Activated B cell treated with CpG ODN at 0.5 μM for 24 hours (primary cell): ENCODE results near the gene PRKCZ. TPM values are rescaled to one million over a fixed set of nuclear protein-coding genes. Genes with fewer than 3 reads are reported as not detected.
A peak's percentile ranks its signal among the peaks of the same experiment; 100 is the strongest.

ENCODE experiments used
- ATAC-seq: fragments of 200-7000 bp; cut with Tn5 transposase; one replicate; pipeline ENCODE4 v1.10.0; 2021; ENCODE audit warnings: low read depth, mild to moderate bottlenecking, moderate library complexity
- CTCF ChIA-PET: fragments of 350-600 bp; sonication (Branson Sonifier 250); formaldehyde crosslinking; loops from one replicate; lab custom pipeline; 2021; ENCODE audit warnings: antibody characterized with exemption; lab: Charles Lee
- POLR2A ChIA-PET: fragments of 350-600 bp; sonication (Branson Sonifier 250); formaldehyde crosslinking; loops from one replicate; lab custom pipeline; 2021; ENCODE audit warnings: antibody characterized with exemption; lab: Charles Lee
- DNase-seq: peaks from one replicate; pipeline ENCODE4 v3.0.0; 2022
- H3K27ac Mint-ChIP-seq: one replicate; pipeline ENCODE4 v1.8.0; 2020; ENCODE audit warnings: mixed read lengths
- H3K27me3 Mint-ChIP-seq: one replicate; pipeline ENCODE4 v1.8.0; 2021; ENCODE audit warnings: mixed read lengths
- H3K36me3 Mint-ChIP-seq: one replicate; pipeline ENCODE4 v1.8.0; 2021; ENCODE audit warnings: low read depth, mixed read lengths
- H3K4me1 Mint-ChIP-seq: one replicate; pipeline ENCODE4 v1.8.0; 2021; ENCODE audit warnings: mixed read lengths
- H3K4me3 Mint-ChIP-seq: one replicate; pipeline ENCODE4 v1.8.0; 2020; ENCODE audit warnings: mild to moderate bottlenecking, mixed read lengths
- H3K9me3 Mint-ChIP-seq: one replicate; pipeline ENCODE4 v1.8.0; 2020; ENCODE audit warnings: mixed read lengths
- intact Hi-C: fragments of 100-400 bp; cut with micrococcal nuclease; formaldehyde crosslinking; loops from one replicate; pipeline ENCODE4 v1.15.1; 2024
- total RNA-seq: library from RNA; stranded (reverse); gene quantifications from 2 replicates; pipeline ENCODE4 v1.2.3, GENCODE V29; 2022
- TF ChIP-seq, protein P1 (sequence below): fragments of 200-600 bp; IDR thresholded peaks from one replicate; pipeline ENCODE4 v1.8.0; 2022; ENCODE audit warnings: antibody characterized with exemption, mild to moderate bottlenecking

Gene PRKCZ
- total RNA-seq, 1 donor from 2014 or later: 28.5 TPM

- TF ChIP-seq, protein P1, sequence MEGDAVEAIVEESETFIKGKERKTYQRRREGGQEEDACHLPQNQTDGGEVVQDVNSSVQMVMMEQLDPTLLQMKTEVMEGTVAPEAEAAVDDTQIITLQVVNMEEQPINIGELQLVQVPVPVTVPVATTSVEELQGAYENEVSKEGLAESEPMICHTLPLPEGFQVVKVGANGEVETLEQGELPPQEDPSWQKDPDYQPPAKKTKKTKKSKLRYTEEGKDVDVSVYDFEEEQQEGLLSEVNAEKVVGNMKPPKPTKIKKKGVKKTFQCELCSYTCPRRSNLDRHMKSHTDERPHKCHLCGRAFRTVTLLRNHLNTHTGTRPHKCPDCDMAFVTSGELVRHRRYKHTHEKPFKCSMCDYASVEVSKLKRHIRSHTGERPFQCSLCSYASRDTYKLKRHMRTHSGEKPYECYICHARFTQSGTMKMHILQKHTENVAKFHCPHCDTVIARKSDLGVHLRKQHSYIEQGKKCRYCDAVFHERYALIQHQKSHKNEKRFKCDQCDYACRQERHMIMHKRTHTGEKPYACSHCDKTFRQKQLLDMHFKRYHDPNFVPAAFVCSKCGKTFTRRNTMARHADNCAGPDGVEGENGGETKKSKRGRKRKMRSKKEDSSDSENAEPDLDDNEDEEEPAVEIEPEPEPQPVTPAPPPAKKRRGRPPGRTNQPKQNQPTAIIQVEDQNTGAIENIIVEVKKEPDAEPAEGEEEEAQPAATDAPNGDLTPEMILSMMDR: no peak
- H3K4me1 Mint-ChIP-seq: peaks cover 17% of the 10 kb centered on the region
- no peaks in the 10 kb centered on the region for H3K9me3 Mint-ChIP-seq
- no peak overlapping the region for H3K27ac Mint-ChIP-seq
- ChIA-PET POLR2A (interaction anchor here (0.7 to 1.2 kb wide), 3 partner anchors 9 to 55 kb away, joined by 3 to 8 read pairs (median 8); no protein-coding TSS in a partner anchor), CTCF (interaction anchor here (2.1 kb wide), 1 partner anchor 14 kb away, joined by 8 read pairs; no protein-coding TSS in a partner anchor)
- intact Hi-C loops: no loop called here
- no peak overlapping the region for H3K4me3 Mint-ChIP-seq
- DNase-seq (no peak), ATAC-seq (no peak)
- no peaks in the 10 kb centered on the region for H3K27me3 Mint-ChIP-seq
- H3K36me3 Mint-ChIP-seq: peaks cover 30% of the 10 kb centered on the region
These were observed 138.1 kb downstream of the PRKCZ start for GRCh38 chr1:2188336-2188735.

- DNase-seq: peak; percentile 79
- peaks cover 21% of the 10 kb centered on the region for H3K36me3 Mint-ChIP-seq
- CTCF ChIA-PET: interaction anchor here (0.6 to 0.7 kb wide), 2 partner anchors 136 to 181 kb away, joined by 3 read pairs; no protein-coding TSS in a partner anchor
- H3K27ac Mint-ChIP-seq: peak overlapping the region; percentile 85
- TF ChIP-seq, protein P1: no peak
- peaks cover 17% of the 10 kb centered on the region for H3K4me1 Mint-ChIP-seq
- H3K9me3 Mint-ChIP-seq: no peaks in the 10 kb centered on the region
- H3K4me3 Mint-ChIP-seq: peak overlapping the region; percentile 72
- peak; percentile 94 for ATAC-seq
- intact Hi-C loops: loop anchor here (10.0 kb wide), 1 partner anchor 455 kb away; no protein-coding TSS in a partner anchor
- no peaks in the 10 kb centered on the region for H3K27me3 Mint-ChIP-seq
- POLR2A ChIA-PET: interaction anchor here (0.5 to 1.2 kb wide), 4 partner anchors 9 to 396 kb away, joined by 3 to 4 read pairs (median 3); partner anchors contain the start of genes MORN1 and RER1
These were observed 139.5 kb downstream of the PRKCZ start for GRCh38 chr1:2189459-2190425.

DNA sequence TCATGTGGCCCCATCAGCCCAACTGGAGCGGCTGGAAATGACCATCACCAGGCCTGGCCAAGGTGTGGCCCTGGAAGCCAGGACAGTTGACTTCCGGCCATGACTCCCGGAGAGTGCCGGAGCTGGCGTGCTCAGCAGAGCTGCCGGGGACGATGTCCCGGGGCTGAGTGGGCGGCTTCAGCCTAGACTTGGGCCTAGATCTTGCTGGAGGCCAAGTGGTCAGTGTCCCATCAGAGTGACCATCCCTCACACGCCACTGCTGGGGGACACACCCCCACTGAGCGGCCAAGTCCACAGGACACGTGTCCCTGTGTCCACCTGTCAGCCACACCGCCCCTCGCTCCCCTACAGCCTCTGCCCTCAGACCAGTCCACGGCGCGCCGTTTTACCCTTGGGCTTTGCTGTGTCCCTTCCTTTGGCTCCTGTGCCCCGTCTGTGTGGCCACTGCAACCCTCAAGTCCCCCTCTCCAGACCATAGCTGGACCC, 140.3 kb downstream of the PRKCZ start:
- H3K36me3 Mint-ChIP-seq: peaks cover 16% of the 10 kb centered on the region
- CTCF ChIA-PET: interaction anchor here (1.3 kb wide), 1 partner anchor 191 kb away, joined by 5 read pairs; no protein-coding TSS in a partner anchor

DNA sequence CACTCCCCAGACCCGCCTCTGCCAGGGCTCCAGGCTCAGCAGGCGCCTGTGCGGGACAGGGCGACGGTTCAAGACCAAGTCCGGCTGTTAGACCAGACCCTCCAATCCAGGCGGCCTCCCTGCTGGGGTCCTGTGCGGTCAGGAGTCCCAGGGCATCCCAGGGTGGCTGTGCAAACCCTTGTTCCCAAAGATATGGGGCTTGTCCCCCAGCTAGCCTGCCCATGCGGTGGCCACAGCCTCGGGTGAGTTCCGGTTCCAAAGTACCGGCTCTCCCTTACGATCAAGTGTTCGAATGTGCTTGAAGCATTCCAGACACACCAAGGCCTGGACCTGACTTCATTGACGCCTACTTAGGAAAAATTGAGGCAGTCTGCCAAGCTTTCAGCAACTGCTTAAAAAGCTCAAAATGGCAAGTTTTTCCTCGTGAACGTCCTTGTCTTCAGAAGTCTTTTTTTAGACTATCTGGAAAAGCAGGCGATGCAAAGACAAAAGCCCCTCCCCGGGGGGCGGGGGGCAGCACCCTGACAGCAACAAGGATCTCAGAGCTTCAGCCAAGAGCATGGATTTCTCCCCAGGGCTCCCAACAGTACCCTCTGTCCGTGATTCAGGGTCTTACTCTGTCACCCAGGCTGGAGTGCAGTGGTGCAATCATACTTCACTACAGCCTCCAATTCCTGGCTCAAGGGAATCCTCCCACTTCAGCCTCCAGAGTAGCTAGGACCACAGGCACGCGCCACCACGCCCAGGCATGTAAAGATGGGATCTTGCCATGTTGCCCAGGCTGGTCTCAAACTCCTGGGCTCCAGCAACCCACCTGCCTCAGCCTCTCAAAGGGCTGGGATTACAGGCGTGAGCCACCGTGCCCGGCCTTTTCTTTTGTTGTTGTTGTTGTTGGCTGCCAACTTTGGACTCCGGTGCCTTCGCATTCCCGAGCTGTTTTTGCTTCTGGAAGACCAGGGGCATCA, 142.1 kb downstream of the PRKCZ start:
- TF ChIP-seq, protein P1: no peak
- Mint-ChIP-seq H3K4me1 (peaks cover 17% of the 10 kb centered on the region), H3K9me3 (no peaks in the 10 kb centered on the region), H3K27ac (peak overlapping the region; percentile 50), H3K36me3 (peaks cover 9% of the 10 kb centered on the region), H3K27me3 (no peaks in the 10 kb centered on the region), H3K4me3 (peak overlapping the region; percentile 56)
- DNase-seq: no peak
- intact Hi-C loops: loop anchor here (10.0 kb wide), 1 partner anchor 452 kb away; no protein-coding TSS in a partner anchor
- ChIA-PET POLR2A (interaction anchor here (0.8 to 1.2 kb wide), 3 partner anchors 11 to 42 kb away, joined by 3 read pairs; partner anchors contain the start of gene SKI), CTCF (interaction anchor here (1.3 kb wide), 1 partner anchor 189 kb away, joined by 5 read pairs; no protein-coding TSS in a partner anchor)
- ATAC-seq: no peak

More for the DNA sequence above, 140.3 kb downstream of the PRKCZ start:
- H3K4me1 Mint-ChIP-seq: peaks cover 17% of the 10 kb centered on the region
- H3K4me3 Mint-ChIP-seq: no peak overlapping the region
- ATAC-seq (no peak), DNase-seq (no peak)
- intact Hi-C loops: loop anchor here (10.0 kb wide), 1 partner anchor 454 kb away; no protein-coding TSS in a partner anchor
- no peaks in the 10 kb centered on the region for H3K27me3 Mint-ChIP-seq
- POLR2A ChIA-PET: interaction anchor here (1.0 kb wide), 1 partner anchor 201 kb away, joined by 3 read pairs; the partner anchor contains the start of genes MORN1 and RER1
- H3K9me3 Mint-ChIP-seq: no peaks in the 10 kb centered on the region
- no peak overlapping the region for H3K27ac Mint-ChIP-seq
- TF ChIP-seq, protein P1: no peak
